Tibial nerve (tissue), 4 donors: ENCODE data around the gene DNMT3A. TPM values are rescaled to one million over a fixed set of nuclear protein-coding genes. Genes with fewer than 3 reads are reported as not detected.

ENCODE experiments used
- DNase-seq, 2 donors: peaks; one replicate each; pipeline ENCODE4 v3.0.0-alpha.2; 2019; ENCODE audit warnings: low spot score in 2 of 2
- H3K27ac ChIP-seq, 4 donors: fragments of 200-600 bp; sonication (generic) in 3 of 4; one replicate each; pipeline ENCODE4 v1.5.1; 2017 to 2019; ENCODE audit warnings: mild to moderate bottlenecking in 1 of 4
- H3K27me3 ChIP-seq, 2 donors: fragments of 200-600 bp; sonication (generic) in 1 of 2; one replicate each; pipeline versions ENCODE4 v1.5.1 to v1.6.0; 2017 to 2019
- H3K36me3 ChIP-seq, 3 donors: fragments of 200-600 bp; sonication (generic); one replicate each; pipeline ENCODE4 v1.5.1; 2018 to 2019
- H3K4me1 ChIP-seq, 4 donors: fragments of 200-600 bp; sonication (generic) in 3 of 4; one replicate each; pipeline ENCODE4 v1.5.1; 2017 to 2019
- H3K4me3 ChIP-seq, 4 donors: fragments of 200-600 bp; sonication (generic) in 3 of 4; one replicate each; pipeline ENCODE4 v1.5.1; 2017 to 2019; ENCODE audit warnings: mild to moderate bottlenecking in 1 of 4, moderate library complexity in 1 of 4
- H3K9me3 ChIP-seq, 4 donors: fragments of 200-600 bp; sonication (generic) in 3 of 4; one replicate each; pipeline ENCODE4 v1.5.1; 2017 to 2019
- CTCF ChIP-seq, 5 experiments: fragments of 200-600 bp in 3 of 5; fragments of 450-650 bp in 2 of 5; sonication (generic) in 3 of 5; IDR thresholded peaks; one replicate each; pipeline ENCODE4 v1.5.1; 2016 to 2019; ENCODE audit warnings: antibody characterized with exemption in 5 of 5, mild to moderate bottlenecking in 3 of 5, moderate library complexity in 2 of 5
- EP300 ChIP-seq, 2 donors: sonication (generic); formaldehyde crosslinking; IDR thresholded peaks; one replicate each; pipeline ENCODE4 v1.6.1; 2017; ENCODE audit warnings: antibody characterized with exemption in 2 of 2, mild to moderate bottlenecking in 1 of 2
- POLR2A ChIP-seq, 2 donors: fragments of 450-650 bp; IDR thresholded peaks; one replicate each; pipeline ENCODE4 v1.6.1; 2017; ENCODE audit warnings: antibody characterized with exemption in 2 of 2, mild to moderate bottlenecking in 2 of 2, moderate library complexity in 2 of 2
- WGBS, 2 donors: methylation state at CpG; one replicate each; pipeline ENCODE4 v1.1.5; 2018; 5-methylcytosine and 5-hydroxymethylcytosine counted together
- total RNA-seq, 4 donors: library from RNA; depleted of rRNA; stranded (reverse); fragments of >200 nt; gene quantifications; one replicate each; pipeline ENCODE4 v1.1.0, GENCODE V29; 2016

Gene DNMT3A
- total RNA-seq, 4 donors from 2014 or later = 17.4 to 28.4 (median 25.0) TPM

- Histone ChIP-seq H3K36me3 (no peaks in the 10 kb centered on the region), H3K27me3 (no peaks in the 10 kb centered on the region), H3K4me3 (no peak overlapping the region), H3K27ac (no peak overlapping the region), H3K9me3 (no peaks in the 10 kb centered on the region), H3K4me1 (no peaks in the 10 kb centered on the region)
- 70 to 81% methylated on average over 7 of the region's 7 CpGs for WGBS, 2 donors
- no peak for DNase-seq
- TF ChIP-seq EP300 (IDR thresholded peaks at IDR 0.05) (no peak), CTCF (IDR thresholded peaks at IDR 0.05) (no peak), POLR2A (IDR thresholded peaks at IDR 0.05) (no peak)
Observed at GRCh38 chr2:25349397-25349796, 7.7 kb upstream of the DNMT3A start.

- H3K4me1 ChIP-seq = no peaks in the 10 kb centered on the region
- TF ChIP-seq EP300 (IDR thresholded peaks at IDR 0.05) = no peak
- TF ChIP-seq CTCF (IDR thresholded peaks at IDR 0.05) = no peak
- no peak for TF ChIP-seq POLR2A (IDR thresholded peaks at IDR 0.05)
- H3K36me3 ChIP-seq = no peaks in the 10 kb centered on the region
- H3K9me3 ChIP-seq = no peaks in the 10 kb centered on the region
- no peak overlapping the region for H3K27ac ChIP-seq
- DNase-seq = no peak
- H3K4me3 ChIP-seq = no peak overlapping the region
- no peaks in the 10 kb centered on the region for H3K27me3 ChIP-seq
- 17 to 45% methylated on average over 2 of the region's 2 CpGs for WGBS, 2 donors
Observed at GRCh38 chr2:25347846-25348245, 6.1 kb upstream of the DNMT3A start.

- Histone ChIP-seq H3K27ac (no peak overlapping the region), H3K27me3 (no peaks in the 10 kb centered on the region), H3K4me1 (no peaks in the 10 kb centered on the region), H3K9me3 (no peaks in the 10 kb centered on the region), H3K36me3 (no peaks in the 10 kb centered on the region), H3K4me3 (no peak overlapping the region)
- TF ChIP-seq POLR2A (IDR thresholded peaks at IDR 0.05) (no peak), EP300 (IDR thresholded peaks at IDR 0.05) (no peak), CTCF (IDR thresholded peaks at IDR 0.05) (no peak)
- 76 to 79% methylated on average over 7 of the region's 7 CpGs for WGBS, 2 donors
- DNase-seq = no peak
Observed at GRCh38 chr2:25347205-25347815, 5.6 kb upstream of the DNMT3A start.

GRCh38 chr2:25343187-25343825, 1.6 kb upstream of the DNMT3A start:
- no peak for TF ChIP-seq POLR2A (IDR thresholded peaks at IDR 0.05)
- no peak for TF ChIP-seq CTCF (IDR thresholded peaks at IDR 0.05)
- TF ChIP-seq EP300 (IDR thresholded peaks at IDR 0.05) = no peak

GRCh38 chr2:25342372-25343186, 854 bp upstream of the DNMT3A start:
- peak; percentile 37 to 58 for DNase-seq
- no peaks in the 10 kb centered on the region for H3K27me3 ChIP-seq
- no peaks in the 10 kb centered on the region for H3K9me3 ChIP-seq
- 34 to 37% methylated on average over 21 to 25 of the region's 45 CpGs for WGBS, 2 donors
- H3K27ac ChIP-seq = peak overlapping the region; percentile 55 to 89 (median 80)
- no peaks in the 10 kb centered on the region for H3K36me3 ChIP-seq
- H3K4me1 ChIP-seq = peaks cover 3 to 30% (median 21%) of the 10 kb centered on the region in 4 donors
- TF ChIP-seq EP300 (IDR thresholded peaks at IDR 0.05) (peak in 1 of 2 donors; percentile 61), POLR2A (IDR thresholded peaks at IDR 0.05) (peak in 1 of 2 donors; percentile 26), CTCF (IDR thresholded peaks at IDR 0.05) (peak; percentile 96 to 99 (median 99))
- H3K4me3 ChIP-seq = peak overlapping the region; percentile 20 to 80 (median 62)

More at GRCh38 chr2:25343187-25343825, 1.6 kb upstream of the DNMT3A start:
- no peak for DNase-seq
- Histone ChIP-seq H3K36me3 (no peaks in the 10 kb centered on the region), H3K4me3 (no peak overlapping the region), H3K4me1 (peaks cover 3 to 23% (median 18%) of the 10 kb centered on the region in 4 donors), H3K27me3 (no peaks in the 10 kb centered on the region), H3K27ac (no peak overlapping the region), H3K9me3 (no peaks in the 10 kb centered on the region)
- WGBS, 2 donors = 81 to 86% methylated on average over 21 of the region's 21 CpGs
